Keratinocyte (primary cell): ENCODE results near the gene CCNY. TPM values are rescaled to one million over a fixed set of nuclear protein-coding genes. Genes with fewer than 3 reads are reported as not detected.

Experiments used
- DNase-seq: peaks from one replicate; pipeline ENCODE4 v3.0.0-alpha.2; 2011; ENCODE audit warnings: low read depth, missing footprints, low spot score
- FAIRE-seq: peaks from 2 replicates; lab custom pipeline; 2011; peaks lifted over from hg19 to GRCh38; lab: Jason Lieb, UNC
- H2AFZ ChIP-seq: 2 replicates; pipeline ENCODE4 v1.6.0; 2012; ENCODE audit warnings: low read length, control low read depth, inconsistent platforms; ENCODE audit not compliant: control insufficient read depth
- H3K27ac ChIP-seq: 2 replicates; pipeline ENCODE4 v1.5.1; 2011; ENCODE audit warnings: low read length; ENCODE audit not compliant: control insufficient read depth, insufficient read depth
- H3K27me3 ChIP-seq: 3 replicates; pipeline ENCODE4 v1.6.0; 2011; ENCODE audit warnings: low read length; ENCODE audit not compliant: control insufficient read depth, insufficient read depth; ENCODE audit errors: extremely low read depth
- H3K36me3 ChIP-seq, 2 experiments: 2 replicates in 1 of 2; 3 replicates in 1 of 2; pipeline ENCODE4 v1.5.1; 2011; ENCODE audit warnings: low read length in 2 of 2, mild to moderate bottlenecking in 1 of 2; ENCODE audit not compliant: control insufficient read depth in 2 of 2, insufficient read depth in 2 of 2; ENCODE audit errors: extremely low read depth in 1 of 2
- H3K4me1 ChIP-seq: 3 replicates; pipeline ENCODE4 v1.5.1; 2011; ENCODE audit warnings: low read length; ENCODE audit not compliant: control insufficient read depth, insufficient read depth; ENCODE audit errors: extremely low read depth
- H3K4me2 ChIP-seq: 3 replicates; pipeline ENCODE4 v1.6.0; 2011; ENCODE audit warnings: low read depth, low read length; ENCODE audit not compliant: control insufficient read depth, insufficient read depth; ENCODE audit errors: extremely low read depth
- H3K4me3 ChIP-seq, 3 experiments: fragments of 200-600 bp in 1 of 3; sonication (generic) in 1 of 3; 2 replicates in 2 of 3; 3 replicates in 1 of 3; pipeline ENCODE4 v1.5.1; 2011 to 2016; ENCODE audit warnings: low read length in 3 of 3, mild to moderate bottlenecking in 3 of 3, control low read depth in 2 of 3, inconsistent platforms in 1 of 3, low read depth in 1 of 3, mixed read lengths in 1 of 3, mixed run types in 1 of 3, moderate library complexity in 1 of 3; ENCODE audit not compliant: control insufficient read depth in 2 of 3, insufficient read depth in 2 of 3; ENCODE audit errors: extremely low read depth in 1 of 3
- H3K79me2 ChIP-seq: 2 replicates; pipeline ENCODE4 v1.6.0; 2012; ENCODE audit warnings: low read length; ENCODE audit not compliant: control insufficient read depth, insufficient read depth
- H3K9ac ChIP-seq: 3 replicates; pipeline ENCODE4 v1.6.0; 2011; ENCODE audit warnings: low read length; ENCODE audit not compliant: control insufficient read depth, insufficient read depth; ENCODE audit errors: extremely low read depth
- H3K9me1 ChIP-seq: 3 replicates; pipeline ENCODE4 v1.6.0; 2011; ENCODE audit warnings: low read length; ENCODE audit not compliant: control insufficient read depth, insufficient read depth; ENCODE audit errors: extremely low read depth
- H3K9me3 ChIP-seq: 2 replicates; pipeline ENCODE4 v1.5.1; 2012; ENCODE audit warnings: low read depth, low read length; ENCODE audit not compliant: control insufficient read depth
- H4K20me1 ChIP-seq: 3 replicates; pipeline ENCODE4 v1.6.0; 2011; ENCODE audit warnings: low read length; ENCODE audit not compliant: control insufficient read depth, insufficient read depth; ENCODE audit errors: extremely low read depth
- EZH2 ChIP-seq: IDR thresholded peaks from one replicate; pipeline ENCODE4 v1.6.1; 2012; ENCODE audit warnings: inconsistent platforms, mild to moderate bottlenecking, low read length, moderate library complexity
- dilution Hi-C: fragments of 300-500 bp; cut with MboI; formaldehyde crosslinking; loops from one replicate; pipeline ENCODE4 v1.7.0; 2020; ENCODE audit warnings: low sequenced_read_pairs; ENCODE audit not compliant: extremely low pct_ligation_motif_present
- polyA plus RNA-seq, 5 experiments: library from polyadenylated mRNA; depleted of rRNA in 3 of 5; stranded (reverse) in 3 of 5; stranded (forward) in 1 of 5; unstranded in 1 of 5; fragments of >200 nt; gene quantifications; 1 replicate in 1 of 5; 2 replicates in 3 of 5; 3 replicates in 1 of 5; pipeline versions ENCODE4 v1.2.1 to v1.2.3, GENCODE V29; 2011 to 2012; ENCODE audit warnings: missing spikeins in 2 of 5, low read depth in 1 of 5, low replicate concordance in 1 of 5
- TF ChIP-seq, protein P1 (sequence below), 3 experiments: IDR thresholded peaks in 1 of 3; conservative IDR thresholded peaks in 1 of 3; optimal IDR thresholded peaks in 1 of 3; 2 replicates in 2 of 3; 3 replicates in 1 of 3; pipeline versions ENCODE3 to v1.5.1; 2011; ENCODE audit warnings: low read length in 3 of 3, mild to moderate bottlenecking in 3 of 3, moderate library complexity in 2 of 3, control low read depth in 1 of 3, inconsistent platforms in 1 of 3; ENCODE audit not compliant: insufficient read depth in 2 of 3; ENCODE audit errors: extremely low read depth in 1 of 3

The CCNY gene
- polyA plus RNA-seq, 1 donor (not counting 4 experiments of a cell fraction or from before 2014, with no cell fraction given): 58.9 TPM

DNA sequence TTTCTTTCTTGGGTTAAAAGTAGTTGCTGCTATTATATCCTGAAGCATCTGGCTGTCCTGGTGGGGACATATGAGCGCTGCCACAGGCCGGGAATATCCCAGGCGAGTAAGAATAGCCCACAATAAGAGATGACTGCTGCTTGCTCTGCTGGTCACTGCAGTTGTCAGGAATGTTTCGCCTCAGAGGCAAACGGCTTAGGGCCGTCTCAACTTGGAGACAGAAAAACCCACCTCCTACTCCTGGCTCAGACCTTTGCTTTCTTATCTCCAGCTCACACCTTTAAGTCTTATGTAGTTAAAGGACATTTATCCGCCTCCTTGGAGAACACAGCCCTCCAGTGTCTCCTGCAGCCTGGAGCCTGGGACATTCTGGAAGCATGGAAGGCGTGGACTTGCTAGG lies 268.9 kb downstream of the CCNY start, which contains the start of gene GJD4:
GJD4 (plus strand) TSS at position 151 of the 400 bp plus-strand sequence; CDS start at position 378, 227 bp downstream.
- no peaks in the 10 kb centered on the region for H3K36me3 ChIP-seq
- FAIRE-seq: no peak

DNA sequence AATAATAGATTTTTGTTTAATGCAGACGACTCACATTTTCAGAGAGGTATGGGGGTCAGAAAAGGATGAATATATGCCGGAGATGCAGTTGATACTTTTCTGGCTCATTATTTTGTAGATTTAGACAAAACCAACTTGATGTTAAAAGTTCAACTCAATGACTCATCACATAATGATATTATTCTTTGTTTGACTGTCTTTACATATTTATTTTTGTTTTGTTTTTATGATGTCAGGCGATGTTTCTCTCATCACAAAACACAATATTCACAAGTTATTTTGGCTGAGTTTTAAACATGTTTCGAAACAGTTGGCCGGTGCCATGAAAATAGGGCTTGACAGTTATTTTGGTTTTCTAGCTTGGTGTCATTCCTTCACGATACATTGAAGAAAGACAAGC lies 270.1 kb downstream of the CCNY start:
- no peak for TF ChIP-seq EZH2
- TF ChIP-seq, protein P1, sequence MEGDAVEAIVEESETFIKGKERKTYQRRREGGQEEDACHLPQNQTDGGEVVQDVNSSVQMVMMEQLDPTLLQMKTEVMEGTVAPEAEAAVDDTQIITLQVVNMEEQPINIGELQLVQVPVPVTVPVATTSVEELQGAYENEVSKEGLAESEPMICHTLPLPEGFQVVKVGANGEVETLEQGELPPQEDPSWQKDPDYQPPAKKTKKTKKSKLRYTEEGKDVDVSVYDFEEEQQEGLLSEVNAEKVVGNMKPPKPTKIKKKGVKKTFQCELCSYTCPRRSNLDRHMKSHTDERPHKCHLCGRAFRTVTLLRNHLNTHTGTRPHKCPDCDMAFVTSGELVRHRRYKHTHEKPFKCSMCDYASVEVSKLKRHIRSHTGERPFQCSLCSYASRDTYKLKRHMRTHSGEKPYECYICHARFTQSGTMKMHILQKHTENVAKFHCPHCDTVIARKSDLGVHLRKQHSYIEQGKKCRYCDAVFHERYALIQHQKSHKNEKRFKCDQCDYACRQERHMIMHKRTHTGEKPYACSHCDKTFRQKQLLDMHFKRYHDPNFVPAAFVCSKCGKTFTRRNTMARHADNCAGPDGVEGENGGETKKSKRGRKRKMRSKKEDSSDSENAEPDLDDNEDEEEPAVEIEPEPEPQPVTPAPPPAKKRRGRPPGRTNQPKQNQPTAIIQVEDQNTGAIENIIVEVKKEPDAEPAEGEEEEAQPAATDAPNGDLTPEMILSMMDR (optimal IDR thresholded peaks at IDR 0.05 in 1 of 3, IDR thresholded peaks at IDR 0.05 in 1 of 3, conservative IDR thresholded peaks at IDR 0.05 in 1 of 3; ENCODE audit: extremely low read depth in 1 of 3, insufficient read depth in 2 of 3, low read length in 3 of 3): no peak
- Histone ChIP-seq H2AFZ (no peak overlapping the region), H3K9ac (no peak overlapping the region), H3K9me3 (no peaks in the 10 kb centered on the region), H3K9me1 (no peaks in the 10 kb centered on the region), H3K4me2 (no peak overlapping the region), H3K79me2 (no peaks in the 10 kb centered on the region), H4K20me1 (no peaks in the 10 kb centered on the region), H3K4me3 (no peak overlapping the region), H3K27ac (no peak overlapping the region), H3K27me3 (peaks cover 31% of the 10 kb centered on the region), H3K36me3 (no peaks in the 10 kb centered on the region), H3K4me1 (no peaks in the 10 kb centered on the region)
- dilution Hi-C loops: no loop called here
- no peak for DNase-seq
- no peak for FAIRE-seq

More for the DNA sequence above, 268.9 kb downstream of the CCNY start, which contains the start of gene GJD4:
- DNase-seq: no peak
- Histone ChIP-seq H3K79me2 (no peaks in the 10 kb centered on the region), H3K4me1 (no peaks in the 10 kb centered on the region), H3K9me3 (no peaks in the 10 kb centered on the region), H2AFZ (no peak within 1 kb of the TSS), H3K9me1 (no peaks in the 10 kb centered on the region), H3K27ac (no peak within 1 kb of the TSS), H3K9ac (no peak within 1 kb of the TSS), H4K20me1 (no peaks in the 10 kb centered on the region), H3K27me3 (peaks cover 31% of the 10 kb centered on the region), H3K4me3 (no peak within 1 kb of the TSS), H3K4me2 (no peak within 1 kb of the TSS)
- TF ChIP-seq, protein P1 (optimal IDR thresholded peaks at IDR 0.05 in 1 of 3, IDR thresholded peaks at IDR 0.05 in 1 of 3, conservative IDR thresholded peaks at IDR 0.05 in 1 of 3; ENCODE audit: extremely low read depth in 1 of 3, insufficient read depth in 2 of 3, low read length in 3 of 3): no peak
- TF ChIP-seq EZH2: no peak
- dilution Hi-C loops: no loop called here
